Fibroblast of lung (primary cell): ENCODE results near the gene FER.

Experiments
- CTCF ChIP-seq, 2 donors: IDR thresholded peaks in 1 of 2; conservative IDR thresholded peaks in 1 of 2; 1 replicate in 1 of 2; 2 replicates in 1 of 2; pipeline ENCODE4 v1.5.1; 2011 to 2012; ENCODE audit warnings: low read length in 2 of 2, control low read depth in 1 of 2, inconsistent platforms in 1 of 2, low read depth in 1 of 2, mild to moderate bottlenecking in 1 of 2
- EZH2 ChIP-seq: IDR thresholded peaks from 2 replicates; pipeline ENCODE4 v1.5.1; 2012; ENCODE audit warnings: low read length, control low read depth, mild to moderate bottlenecking; ENCODE audit errors: missing control alignments

- TF ChIP-seq CTCF (conservative IDR thresholded peaks at IDR 0.05 in 1 of 2, IDR thresholded peaks at IDR 0.05 in 1 of 2; ENCODE audit: low read depth in 1 of 2, low read length in 2 of 2) (no peak), EZH2 (no peak)
Observed at GRCh38 chr5:109155625-109156024, 407.9 kb downstream of the FER start.
